Fibroblast of upper back skin (primary cell): ENCODE measurements around the gene SLC16A5.
"Not testable (repeated sequence)": the region's sequence is repeated elsewhere in the genome, so short reads cannot be mapped to it uniquely, and the experiment has no call there.

Experiments
- DNase-seq: peaks from one replicate; pipeline ENCODE4 v3.0.0-alpha.2; 2013

SLC16A5 gene

GRCh38 chr17:75135946-75136345 is 48.2 kb downstream of the SLC16A5 start:
- DNase-seq, result no peak

GRCh38 chr17:75137762-75138161 is 50.0 kb downstream of the SLC16A5 start:
- DNase-seq, result not testable (repeated sequence)

GRCh38 chr17:75138519-75138918 is 50.8 kb downstream of the SLC16A5 start:
- no peak for DNase-seq

- DNase-seq, result no peak
Measured at GRCh38 chr17:75142236-75142971, 54.6 kb downstream of the SLC16A5 start.

GRCh38 chr17:75144816-75145512 is 57.2 kb downstream of the SLC16A5 start:
- no peak for DNase-seq

- DNase-seq, result no peak
Measured at GRCh38 chr17:75146592-75146991, 58.8 kb downstream of the SLC16A5 start.

- DNase-seq, result no peak
Measured at GRCh38 chr17:75147878-75148546, 60.3 kb downstream of the SLC16A5 start.

- DNase-seq, result peak; percentile 10
Measured at GRCh38 chr17:75151930-75152329, 64.2 kb downstream of the SLC16A5 start.

GRCh38 chr17:75152523-75152921 is 64.8 kb downstream of the SLC16A5 start:
- DNase-seq, result no peak

- peak; percentile 20 for DNase-seq
Measured at GRCh38 chr17:75152922-75153779, 65.4 kb downstream of the SLC16A5 start.

GRCh38 chr17:75153780-75154194 is 66.0 kb downstream of the SLC16A5 start:
- peak; percentile 6 for DNase-seq

GRCh38 chr17:75154195-75155106 is 66.7 kb downstream of the SLC16A5 start, which contains the start of gene JPT1:
Gene JPT1 (minus strand): TSS chr17:75154512. CDS start chr17:75154397, 115 bp downstream.
- DNase-seq, result peak; percentile 99

- DNase-seq, result no peak
Measured at GRCh38 chr17:75155191-75155601, 67.4 kb downstream of the SLC16A5 start.
